DMS 273 (cell line): ENCODE measurements around the gene TMEM132D.
"Not testable (repeated sequence)": the region's sequence is repeated elsewhere in the genome, so short reads cannot be mapped to it uniquely, and the experiment has no call there.

Experiments used
- DNase-seq: peaks from one replicate; lab custom pipeline; 2025; ENCODE audit not compliant: unreplicated experiment; lab: John Stamatoyannopoulos, UW

The TMEM132D gene

DNA sequence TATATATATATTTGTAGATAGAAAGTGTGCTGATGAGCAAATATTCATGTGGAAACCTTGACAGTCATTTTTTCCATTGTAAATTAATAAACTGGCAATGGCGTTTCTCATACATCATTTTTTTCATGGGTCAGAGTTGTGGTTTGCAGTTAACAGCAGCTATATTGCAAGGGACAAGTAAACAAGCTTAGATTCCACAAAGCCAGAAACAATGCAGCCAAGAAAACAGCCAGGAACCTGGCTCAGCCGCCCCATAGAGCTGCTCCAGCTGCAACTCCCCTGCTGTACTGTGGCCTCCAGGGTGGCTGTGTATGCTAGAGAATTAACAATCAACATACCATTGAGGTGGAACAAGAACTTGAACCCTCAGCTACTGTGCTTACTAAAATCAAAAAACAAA lies 298.2 kb downstream of the TMEM132D start:
- DNase-seq, result no peak

DNA sequence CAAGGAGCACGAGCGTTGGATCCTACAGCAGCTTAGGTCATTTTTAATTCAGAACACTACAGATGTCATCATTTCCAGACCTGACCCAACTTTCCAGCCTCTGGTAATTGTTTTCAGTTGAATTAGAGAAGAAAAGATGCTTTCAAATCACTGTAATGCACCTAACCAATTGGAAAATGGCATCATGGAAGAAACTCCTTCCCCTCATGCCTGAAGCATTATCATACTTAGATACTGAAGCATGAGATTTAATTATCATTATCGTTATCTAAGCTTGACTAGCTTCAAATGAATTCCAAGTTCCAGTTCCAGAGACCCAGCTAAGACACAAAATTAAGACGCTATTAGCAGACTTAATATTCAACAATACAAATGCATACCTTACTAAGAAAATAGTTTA lies 299.3 kb downstream of the TMEM132D start:
- DNase-seq, result no peak

DNA sequence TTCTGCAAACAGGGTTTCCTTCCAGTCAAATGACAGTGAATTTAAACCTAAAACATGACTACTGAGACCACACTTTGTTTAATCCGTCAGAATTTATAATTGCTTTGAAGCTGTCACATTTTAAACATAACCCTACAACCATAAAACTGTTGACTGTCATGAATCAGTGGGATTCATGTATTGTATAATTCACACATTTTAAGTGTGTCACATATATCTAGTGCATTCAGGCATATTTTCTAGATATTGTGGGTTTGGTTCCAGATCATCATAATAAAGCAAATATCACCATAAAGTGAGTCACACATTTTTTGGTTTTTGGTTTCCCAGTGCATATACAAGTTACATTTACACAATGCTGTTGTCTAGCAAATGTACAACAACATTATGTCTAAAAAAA lies 304.4 kb downstream of the TMEM132D start:
- no peak for DNase-seq

DNA sequence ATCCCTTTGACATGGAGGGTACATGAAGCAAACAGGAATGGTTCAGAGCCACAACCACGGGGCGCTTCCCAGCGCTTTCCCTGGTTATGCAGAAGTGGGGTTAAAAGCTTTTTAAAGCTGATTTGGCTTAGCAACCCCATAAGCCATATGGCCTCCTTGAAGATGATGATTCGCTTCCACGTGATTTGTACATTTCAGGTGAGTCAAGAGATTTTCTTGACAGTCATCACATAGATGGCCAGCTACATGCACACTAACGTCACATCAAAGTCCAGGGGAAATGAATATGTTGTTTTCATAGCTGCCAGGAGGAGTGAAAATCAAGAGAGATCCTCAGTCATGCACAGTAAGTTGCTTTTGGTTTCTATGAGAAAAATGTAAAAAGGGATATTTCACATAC lies 309.7 kb downstream of the TMEM132D start:
- no peak for DNase-seq

DNA sequence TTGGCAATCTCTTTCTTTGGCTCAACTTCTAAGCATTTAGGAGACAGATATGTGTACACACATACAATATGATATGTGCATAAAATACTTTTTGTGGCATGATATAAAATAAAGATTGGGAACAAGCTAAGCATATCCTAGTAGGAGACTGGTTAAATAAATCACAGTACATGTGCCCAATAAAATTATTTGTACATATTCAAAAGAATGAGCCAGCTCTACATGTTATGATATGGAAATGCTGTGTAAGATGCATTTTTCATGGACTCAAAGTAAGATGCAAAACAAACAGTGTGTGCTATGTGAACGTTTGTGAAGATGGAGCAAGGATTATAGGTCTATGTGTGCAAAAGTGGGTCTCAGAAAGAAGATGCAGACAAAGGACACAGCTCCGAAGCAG lies 311.4 kb downstream of the TMEM132D start:
- no peak for DNase-seq

DNA sequence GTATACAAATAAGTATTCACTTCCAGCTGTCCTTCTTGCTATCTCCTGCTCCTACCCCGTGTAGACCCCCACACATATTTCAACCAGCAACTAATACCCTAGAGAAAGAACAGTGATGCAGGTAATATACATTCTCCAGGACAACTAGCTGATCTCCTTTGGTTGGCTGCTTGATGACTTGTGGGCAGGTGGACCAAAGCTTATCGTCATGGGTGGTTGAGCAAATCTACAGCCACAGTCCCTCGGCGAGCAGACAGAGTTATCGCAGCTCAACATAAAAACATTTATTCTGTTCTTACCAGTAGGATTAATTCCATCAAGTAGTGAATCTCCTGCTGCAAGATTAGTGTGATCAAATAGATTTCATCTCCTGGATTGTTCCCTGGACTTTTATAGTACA lies 314.3 kb downstream of the TMEM132D start:
- DNase-seq, result no peak

DNA sequence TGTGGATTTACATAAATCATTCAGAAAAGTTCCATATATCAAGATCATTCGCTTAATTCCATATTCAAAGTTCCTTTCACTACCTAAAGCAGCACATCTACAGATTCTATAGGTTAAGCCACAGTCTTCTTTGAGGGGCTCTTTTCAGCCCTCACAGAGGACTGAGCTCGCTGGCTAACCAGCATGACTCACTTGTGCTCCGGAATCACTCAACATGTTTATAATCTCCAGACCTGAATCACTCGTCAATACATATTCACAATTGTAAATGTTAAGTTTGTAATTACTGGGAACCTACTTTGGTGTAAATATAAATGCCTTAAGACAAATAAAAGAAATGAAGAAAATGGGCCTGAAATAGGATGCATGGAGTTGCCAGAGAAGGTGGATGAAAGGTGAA lies 315.7 kb downstream of the TMEM132D start:
- no peak for DNase-seq

DNA sequence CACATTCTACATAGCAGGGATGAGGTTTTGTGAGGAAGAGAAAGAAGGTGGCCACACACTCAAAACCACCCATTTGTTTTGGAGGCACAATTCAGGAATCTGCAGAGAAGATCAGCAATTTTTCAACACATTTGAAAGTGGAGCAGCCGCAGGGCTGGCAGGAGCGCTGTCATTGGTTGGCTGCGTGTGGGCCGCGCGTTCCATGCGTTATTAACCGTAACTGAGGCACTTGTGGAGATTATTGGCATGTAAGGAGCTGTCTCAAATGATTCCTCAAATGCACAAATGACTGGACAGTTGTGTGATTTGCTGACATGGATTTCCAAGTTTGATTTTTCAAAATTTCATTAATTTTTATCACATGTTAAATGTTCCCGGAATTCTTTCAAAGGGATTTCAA lies 318.5 kb downstream of the TMEM132D start:
- no peak for DNase-seq

DNA sequence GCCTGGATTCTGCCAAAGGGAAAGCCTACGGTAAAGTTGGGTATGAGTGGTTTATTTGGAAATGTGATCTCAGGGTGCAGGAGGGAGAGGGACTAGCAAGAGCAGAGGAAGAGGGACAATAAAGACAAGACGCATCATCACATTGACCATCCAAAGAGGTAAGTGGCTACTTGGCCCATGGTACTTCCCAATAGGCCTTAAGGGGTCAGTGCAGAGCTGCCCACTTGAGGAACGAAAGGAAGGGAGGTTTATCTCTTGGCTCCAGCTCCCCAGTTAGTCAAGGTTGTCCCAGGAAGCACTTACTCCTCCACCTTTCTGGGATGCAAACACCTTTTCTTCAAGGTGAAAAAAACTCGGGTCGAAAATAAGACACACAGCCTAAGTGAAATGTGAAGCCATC lies 323.9 kb downstream of the TMEM132D start:
- no peak for DNase-seq

DNA sequence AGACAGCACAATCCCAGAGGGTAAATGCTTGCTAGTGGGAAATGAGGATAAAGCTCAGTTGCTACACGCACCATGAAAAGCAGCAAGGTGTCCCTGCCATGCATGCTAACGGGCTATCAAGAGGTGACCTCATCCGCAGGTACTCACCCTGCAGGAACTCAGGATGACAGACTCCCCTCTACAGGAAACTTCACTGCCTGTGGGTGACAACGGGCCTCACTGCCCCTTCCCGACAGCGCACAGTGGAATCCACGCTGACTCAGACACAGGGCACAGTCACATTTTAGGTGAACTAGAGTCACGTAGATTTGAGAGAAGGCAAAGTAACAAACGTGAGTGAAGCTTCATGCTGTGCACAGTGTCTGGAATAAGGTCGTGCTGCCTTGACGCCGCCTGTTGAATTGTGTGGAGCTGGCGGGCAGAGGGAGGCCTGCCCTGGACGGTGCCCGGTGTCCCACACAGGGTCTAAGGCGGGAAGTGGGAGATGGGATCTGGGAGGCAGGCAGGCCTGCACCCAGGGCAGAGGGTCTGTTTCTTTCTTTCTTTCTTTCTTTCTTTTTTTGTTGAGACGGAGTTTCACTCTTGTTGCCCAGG lies 331.8 kb downstream of the TMEM132D start:
- no peak for DNase-seq

DNA sequence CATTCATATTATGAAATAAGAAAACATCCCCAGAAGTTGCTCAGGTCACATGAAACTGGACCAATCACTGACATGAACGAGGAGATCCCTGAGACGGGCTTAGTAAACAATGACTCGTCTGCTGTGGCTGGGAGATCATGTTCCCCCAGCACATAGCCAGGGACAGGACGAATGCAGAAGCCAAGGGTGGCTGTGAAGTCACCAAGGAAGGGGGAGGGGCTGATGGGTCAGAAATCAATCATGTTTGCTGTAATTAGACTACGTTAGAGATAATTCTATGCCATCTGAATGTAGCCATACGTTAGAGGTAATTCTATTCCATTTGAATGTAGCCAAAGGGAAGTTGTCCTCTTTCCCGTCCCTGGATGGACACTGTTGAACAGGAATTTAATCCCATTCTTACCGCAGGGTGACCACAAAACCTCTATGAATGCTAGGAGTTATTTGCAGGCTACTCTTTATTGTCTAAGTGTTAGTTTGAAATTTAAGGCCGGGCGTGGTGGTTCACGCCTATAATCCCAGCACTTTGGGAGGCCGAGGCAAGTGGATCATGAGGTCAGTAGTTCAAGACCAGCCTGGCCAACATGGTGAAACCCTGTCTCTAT lies 332.9 kb downstream of the TMEM132D start:
- DNase-seq, result no peak

DNA sequence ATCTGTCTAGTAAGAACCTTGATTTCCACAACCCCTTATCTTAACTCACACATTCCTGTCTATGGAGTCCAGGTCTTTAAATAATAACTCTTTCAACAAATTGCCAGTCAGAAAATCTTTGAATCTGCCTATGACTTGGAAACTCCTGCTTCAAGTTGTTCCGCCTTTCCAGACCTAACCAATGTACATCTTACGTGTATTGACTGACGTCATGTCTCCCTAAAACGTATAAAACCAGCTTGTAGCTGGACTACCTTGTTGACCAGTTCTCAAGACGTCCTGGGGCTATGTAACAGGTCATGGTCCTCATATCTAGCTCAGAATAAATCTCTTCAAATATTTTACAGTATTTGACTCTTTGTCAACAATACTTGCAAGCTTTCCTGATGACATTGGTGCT lies 337.0 kb downstream of the TMEM132D start:
- no peak for DNase-seq

DNA sequence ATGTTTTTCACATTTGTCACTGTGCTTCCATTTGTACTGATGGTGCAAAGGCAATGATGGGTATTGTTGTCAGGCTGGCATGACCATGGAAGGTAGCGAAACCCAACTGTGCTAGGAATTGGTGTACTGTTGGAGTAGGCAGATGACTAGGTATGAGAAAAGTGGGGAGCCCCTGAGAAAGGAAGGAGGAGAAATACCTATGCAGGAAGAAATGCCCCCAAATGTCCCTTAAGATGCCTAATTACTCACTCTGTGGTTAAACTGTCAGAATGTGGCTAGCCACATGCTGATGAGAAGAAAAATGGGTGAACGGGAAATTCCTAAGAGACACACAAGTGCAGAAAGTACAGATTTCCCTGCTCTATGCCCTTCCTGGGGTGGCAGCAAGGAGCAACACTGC lies 339.1 kb downstream of the TMEM132D start:
- no peak for DNase-seq

DNA sequence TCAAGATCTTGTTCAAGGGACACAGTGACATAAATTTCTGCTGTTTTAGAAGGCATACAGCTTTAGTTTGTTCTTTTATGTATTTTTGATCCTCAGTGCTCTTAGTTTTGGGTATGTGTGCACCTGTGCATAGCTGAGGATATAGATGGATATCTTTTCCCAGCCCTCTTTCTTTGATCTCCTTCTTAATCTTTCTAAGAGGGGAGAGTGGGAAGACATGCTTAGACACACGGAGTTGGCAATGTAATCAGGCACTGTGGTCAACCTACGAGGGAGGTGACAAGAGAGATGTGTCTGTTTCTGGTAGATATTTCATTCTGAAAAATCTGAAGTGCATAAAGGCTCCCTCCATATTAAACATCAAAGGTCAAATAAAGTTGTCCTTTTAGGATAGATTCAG lies 340.6 kb downstream of the TMEM132D start:
- DNase-seq, result no peak

DNA sequence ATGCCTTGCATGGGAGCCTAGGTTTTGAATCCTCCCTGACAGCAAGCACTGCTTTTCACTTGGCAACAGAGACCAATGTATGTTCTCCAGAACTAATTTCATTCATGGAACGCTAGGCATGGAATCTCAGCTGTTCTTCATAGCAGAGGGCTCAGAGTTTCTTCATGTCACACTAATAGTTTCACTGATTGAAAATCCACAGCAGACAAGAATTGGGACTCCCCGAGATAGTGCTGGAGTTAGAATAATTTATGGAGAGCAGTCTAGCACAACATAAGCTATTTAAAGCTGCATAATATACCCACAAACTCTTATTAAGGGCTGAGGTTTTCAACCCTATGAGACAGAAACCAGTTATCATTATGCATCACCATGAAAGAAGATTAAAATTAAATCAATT lies 342.5 kb downstream of the TMEM132D start:
- DNase-seq, result no peak

DNA sequence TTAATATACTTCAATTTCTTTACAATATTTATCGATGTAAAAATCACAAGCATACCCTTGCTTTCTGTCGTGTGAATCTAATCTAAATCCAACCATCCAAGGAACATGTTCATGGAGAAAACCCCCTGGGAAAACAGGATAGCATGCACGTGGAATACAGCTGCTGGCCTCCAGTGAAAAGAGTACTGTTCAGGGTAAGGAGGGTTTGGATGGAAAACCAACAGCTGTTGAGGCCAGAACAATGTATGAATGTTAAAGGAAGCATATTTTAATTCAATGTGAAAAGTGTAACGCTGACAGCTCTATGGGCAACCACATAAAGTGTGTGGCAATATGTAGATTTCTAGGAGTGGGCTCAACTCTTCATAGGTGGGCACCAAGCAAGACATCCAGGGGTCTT lies 344.0 kb downstream of the TMEM132D start:
- no peak for DNase-seq

DNA sequence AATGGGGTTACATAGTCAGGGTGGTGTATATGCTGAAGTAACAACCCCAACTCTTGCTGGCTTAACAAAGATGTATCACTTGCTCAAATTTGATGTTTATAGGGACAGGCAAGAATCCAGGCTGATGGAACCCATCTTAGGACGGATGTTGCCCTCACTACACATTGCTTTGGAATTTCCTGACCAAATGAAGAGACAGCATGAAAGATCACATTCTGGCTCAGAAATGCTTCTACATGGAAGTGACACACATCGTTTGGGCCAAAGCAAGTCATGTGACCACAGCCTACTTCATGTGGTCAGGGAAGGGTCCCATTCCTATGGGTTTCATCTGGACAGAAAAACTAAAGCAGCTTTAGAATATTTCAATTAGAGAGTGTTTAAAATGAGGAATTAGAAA lies 345.8 kb downstream of the TMEM132D start:
- DNase-seq, result no peak

DNA sequence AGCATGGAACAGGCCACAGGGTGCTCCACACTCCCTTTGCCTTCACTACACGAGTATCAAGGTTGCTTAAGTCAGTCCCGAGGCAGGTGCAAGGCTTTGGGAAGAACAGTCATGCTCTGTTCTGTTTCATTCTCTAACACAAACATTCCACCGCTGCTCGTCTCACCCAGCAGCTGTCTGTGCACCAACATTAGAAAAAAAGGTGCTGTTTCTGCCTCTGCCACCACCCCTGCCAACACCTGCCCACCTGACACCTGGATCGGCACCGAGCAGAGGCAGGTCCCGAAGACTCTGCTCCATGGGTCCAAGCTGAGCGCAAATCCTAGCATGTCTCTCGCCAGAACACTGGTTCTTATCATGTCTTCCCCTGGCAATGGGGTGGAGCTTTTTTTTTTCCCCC lies 347.7 kb downstream of the TMEM132D start:
- DNase-seq, result no peak

DNA sequence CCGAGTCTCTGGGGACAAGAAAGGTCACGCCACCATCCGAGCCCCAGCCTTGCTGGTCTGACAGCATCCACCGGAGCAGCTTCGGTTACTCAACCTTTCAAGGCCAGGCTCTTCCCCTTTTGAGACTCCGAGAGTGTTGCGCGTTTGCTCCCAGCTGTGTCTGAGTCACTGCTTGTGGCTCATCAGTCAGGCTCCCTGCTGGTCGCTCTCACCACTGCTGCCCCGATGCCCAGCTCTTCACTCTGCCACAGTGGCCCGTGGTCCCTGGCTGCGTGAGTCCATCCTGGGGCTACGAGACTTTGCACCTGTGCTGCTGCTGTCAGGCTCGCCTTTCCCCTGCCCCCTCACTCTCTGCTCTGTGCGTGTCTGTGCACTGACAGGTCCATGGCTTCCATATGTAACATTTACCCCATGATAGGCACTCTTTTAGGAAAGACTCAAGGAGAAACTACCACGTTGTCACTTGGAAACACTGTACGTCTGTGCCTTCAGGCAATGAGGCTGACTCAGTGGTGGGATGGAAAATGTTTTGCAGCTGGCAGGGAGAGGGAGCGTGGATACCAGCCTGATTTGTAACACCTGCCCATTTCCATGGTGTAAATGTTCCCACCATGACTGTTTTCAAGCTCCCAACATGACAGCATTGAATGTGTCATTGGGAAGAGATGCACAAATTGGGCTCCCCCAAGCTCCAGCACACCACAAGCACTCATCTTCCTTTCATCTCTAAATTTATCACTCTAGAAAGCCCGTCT lies 350.7 kb downstream of the TMEM132D start:
- DNase-seq, result no peak

DNA sequence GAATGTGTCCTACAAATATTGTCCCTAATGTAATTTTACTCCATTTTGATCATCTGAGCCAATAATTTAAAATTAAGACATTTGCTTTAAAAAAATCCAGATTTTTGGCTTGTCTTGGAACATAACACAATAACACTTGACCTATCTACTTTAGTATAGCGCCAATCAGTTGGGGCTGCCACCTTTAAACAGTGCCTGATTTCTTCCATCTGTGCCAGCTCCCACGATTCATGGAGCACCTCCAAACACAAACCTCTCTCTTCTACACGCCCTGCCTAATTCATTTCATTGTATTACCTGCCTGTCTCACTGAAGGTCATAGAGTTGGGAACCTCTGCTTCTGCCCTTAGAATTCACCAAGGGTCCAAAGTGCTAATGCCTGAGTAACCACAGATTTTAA lies 352.4 kb downstream of the TMEM132D start:
- no peak for DNase-seq

DNA sequence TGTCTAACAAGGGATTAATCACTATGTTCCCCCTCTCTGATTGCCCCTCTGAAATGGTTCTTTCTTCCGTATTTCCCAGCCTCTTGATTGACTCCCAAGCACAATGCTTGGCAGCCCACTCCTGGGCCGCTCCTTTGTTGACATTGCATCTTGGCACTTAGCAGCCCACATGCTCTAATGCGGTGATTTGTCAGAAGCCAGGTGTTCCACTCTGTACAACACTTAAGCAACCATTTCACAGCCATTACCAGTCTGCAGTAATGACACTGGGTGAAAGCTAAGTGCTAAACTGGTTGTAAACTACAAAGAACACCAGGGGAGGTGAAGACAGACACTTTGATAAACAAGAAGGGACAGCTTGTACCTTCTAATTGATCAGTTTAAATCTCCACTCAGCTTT lies 353.5 kb downstream of the TMEM132D start:
- no peak for DNase-seq

DNA sequence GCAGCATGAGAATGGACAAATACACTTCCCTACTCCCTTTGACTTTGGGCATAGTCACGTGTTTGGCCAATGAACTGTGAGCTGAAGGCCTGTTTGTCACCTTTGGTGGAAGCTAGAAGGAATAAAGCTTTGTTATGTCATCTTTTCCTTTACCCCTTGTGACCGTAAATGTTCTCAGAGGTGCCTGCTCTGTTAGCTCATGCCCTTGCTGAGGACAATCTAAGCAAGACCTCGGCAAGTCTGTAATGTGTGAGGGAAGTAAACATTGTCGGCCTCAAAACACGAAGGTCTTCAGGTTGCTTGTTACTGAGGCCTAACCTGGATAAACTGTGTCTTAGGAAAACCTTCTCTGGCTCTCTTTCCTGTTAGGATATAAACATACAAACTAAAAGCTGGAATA lies 354.2 kb downstream of the TMEM132D start:
- no peak for DNase-seq

DNA sequence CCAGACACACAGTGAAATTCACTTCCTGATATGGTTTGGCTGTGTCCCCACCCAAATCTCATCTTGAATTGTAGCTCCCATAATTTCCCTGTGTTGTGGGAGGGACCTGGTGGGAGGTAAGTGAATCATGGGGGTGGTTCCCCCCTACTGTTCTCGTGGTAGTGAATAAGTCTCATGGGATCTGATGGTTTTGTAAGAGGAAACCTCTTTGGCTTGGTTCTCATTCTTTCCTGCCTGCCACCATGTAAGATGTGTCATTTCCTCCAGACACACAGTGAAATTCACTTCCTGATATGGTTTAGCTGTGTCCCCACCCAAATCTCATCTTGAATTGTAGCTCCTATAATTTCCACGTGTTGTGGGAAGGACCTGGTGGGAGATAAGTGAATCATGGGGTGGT lies 354.8 kb downstream of the TMEM132D start:
- DNase-seq, result not testable (repeated sequence)
